Activated naive CD8-positive, alpha-beta T cell treated with anti-CD3 and anti-CD28 coated beads, Interleukin-2, amount 50 U/mL, for 24 hours (primary cell): ENCODE data around the gene COL2A1.

Experiments
- ATAC-seq: fragments of 150-1000 bp; cut with Tn5 transposase; one replicate; pipeline ENCODE4 v1.10.0; 2021
- DNase-seq: peaks from one replicate; pipeline ENCODE4 v3.0.0; 2021
- H3K27ac Mint-ChIP-seq: one replicate; pipeline ENCODE4 v1.8.0; 2021; ENCODE audit warnings: mild to moderate bottlenecking, mixed read lengths
- H3K27me3 Mint-ChIP-seq: one replicate; pipeline ENCODE4 v1.8.0; 2021; ENCODE audit warnings: mixed read lengths
- H3K36me3 Mint-ChIP-seq: one replicate; pipeline ENCODE4 v1.8.0; 2021; ENCODE audit warnings: low read depth, mixed read lengths
- H3K4me1 Mint-ChIP-seq: one replicate; pipeline ENCODE4 v1.8.0; 2021; ENCODE audit warnings: mixed read lengths
- H3K4me3 Mint-ChIP-seq: one replicate; pipeline ENCODE4 v1.8.0; 2021; ENCODE audit warnings: mild to moderate bottlenecking, moderate library complexity, mixed read lengths
- H3K9me3 Mint-ChIP-seq: one replicate; pipeline ENCODE4 v1.8.0; 2021; ENCODE audit warnings: mixed read lengths

The COL2A1 gene

DNA sequence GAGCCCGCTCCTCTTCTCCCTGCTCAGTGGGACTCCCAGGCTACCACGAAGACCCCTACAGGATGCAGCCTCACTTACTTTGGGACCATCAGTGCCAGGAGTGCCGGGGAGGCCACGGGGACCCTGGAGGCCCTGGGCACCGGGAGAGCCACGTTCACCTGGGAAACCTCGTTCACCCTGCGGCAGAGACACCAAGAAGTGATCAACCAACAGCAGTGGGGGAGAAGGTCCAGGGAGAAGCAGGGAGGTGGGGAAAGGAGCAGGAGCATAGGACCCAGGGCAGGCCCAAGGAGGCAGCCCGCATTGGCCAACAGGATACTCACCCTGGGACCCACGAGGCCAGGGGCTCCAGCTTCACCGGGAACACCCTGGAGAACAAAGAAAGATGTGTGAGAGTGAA lies 21.5 kb downstream of the COL2A1 start:
- ATAC-seq = no peak
- no peak overlapping the region for H3K27ac Mint-ChIP-seq
- peaks cover 5% of the 10 kb centered on the region for H3K27me3 Mint-ChIP-seq
- no peak overlapping the region for H3K4me3 Mint-ChIP-seq
- no peaks in the 10 kb centered on the region for H3K36me3 Mint-ChIP-seq
- no peak for DNase-seq
- no peaks in the 10 kb centered on the region for H3K9me3 Mint-ChIP-seq
- H3K4me1 Mint-ChIP-seq = no peaks in the 10 kb centered on the region

DNA sequence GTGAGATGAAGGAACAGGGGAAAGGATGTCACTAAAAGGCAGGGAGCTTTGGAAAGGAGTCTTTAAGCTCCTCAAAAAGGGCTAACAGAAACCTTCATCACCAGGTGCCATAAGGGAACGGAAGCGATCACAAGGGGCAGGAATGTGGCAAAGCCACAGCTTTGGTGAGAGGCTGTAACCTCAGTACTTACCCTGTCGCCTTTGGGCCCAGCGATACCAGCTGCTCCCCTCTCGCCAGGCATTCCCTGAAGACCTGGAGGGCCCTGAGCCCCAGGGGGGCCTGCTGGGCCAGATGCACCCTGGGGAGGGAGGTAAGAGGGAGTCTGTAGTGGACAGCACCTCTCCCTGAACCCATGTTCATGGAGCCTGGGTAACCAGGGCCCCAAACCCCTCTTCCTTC lies 22.0 kb downstream of the COL2A1 start:
- Mint-ChIP-seq H3K4me1 (no peaks in the 10 kb centered on the region), H3K27ac (no peak overlapping the region), H3K4me3 (no peak overlapping the region), H3K36me3 (no peaks in the 10 kb centered on the region), H3K9me3 (no peaks in the 10 kb centered on the region), H3K27me3 (peaks cover 5% of the 10 kb centered on the region)
- ATAC-seq (no peak), DNase-seq (no peak)

DNA sequence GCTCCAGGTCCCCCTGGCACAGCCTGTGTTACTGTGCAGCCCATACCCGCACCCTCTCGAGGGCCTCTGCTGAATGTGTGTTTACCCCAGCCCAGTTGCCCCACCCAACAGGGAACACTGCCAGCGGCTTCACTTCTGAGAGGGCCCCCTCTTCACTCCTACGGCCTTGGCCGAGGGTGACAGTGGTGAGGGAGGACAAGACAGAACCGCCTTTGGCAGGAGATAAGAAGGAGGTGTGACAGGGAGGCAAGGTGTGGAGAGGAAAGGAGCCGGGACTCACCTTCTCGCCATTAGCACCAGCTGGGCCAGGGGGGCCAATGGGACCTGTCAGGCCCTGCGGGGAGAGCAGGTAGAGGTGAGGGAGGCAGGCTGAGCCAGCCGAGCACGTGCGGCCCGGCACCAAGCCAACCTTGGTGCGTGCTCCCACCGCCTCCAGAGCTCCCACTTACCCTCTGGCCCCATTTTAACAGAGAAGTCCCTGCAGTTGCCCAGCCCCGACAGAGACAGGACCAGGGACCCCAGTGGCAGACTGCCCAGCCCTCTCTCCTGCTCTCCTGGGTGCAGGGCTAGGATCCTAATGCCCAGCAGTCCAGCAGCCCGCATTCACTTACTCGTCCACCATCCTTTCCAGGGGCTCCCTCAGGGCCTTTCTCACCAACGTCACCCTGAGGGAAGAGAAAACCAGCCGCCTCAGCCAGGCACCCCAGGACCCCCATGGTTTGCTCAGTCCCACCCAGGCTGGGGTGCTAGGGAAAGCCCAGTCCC lies 22.6 kb downstream of the COL2A1 start:
- H3K4me1 Mint-ChIP-seq = no peaks in the 10 kb centered on the region
- no peak overlapping the region for H3K4me3 Mint-ChIP-seq
- H3K36me3 Mint-ChIP-seq = no peaks in the 10 kb centered on the region
- DNase-seq (no peak), ATAC-seq (no peak)
- no peak overlapping the region for H3K27ac Mint-ChIP-seq
- peaks cover 5% of the 10 kb centered on the region for H3K27me3 Mint-ChIP-seq
- no peaks in the 10 kb centered on the region for H3K9me3 Mint-ChIP-seq

DNA sequence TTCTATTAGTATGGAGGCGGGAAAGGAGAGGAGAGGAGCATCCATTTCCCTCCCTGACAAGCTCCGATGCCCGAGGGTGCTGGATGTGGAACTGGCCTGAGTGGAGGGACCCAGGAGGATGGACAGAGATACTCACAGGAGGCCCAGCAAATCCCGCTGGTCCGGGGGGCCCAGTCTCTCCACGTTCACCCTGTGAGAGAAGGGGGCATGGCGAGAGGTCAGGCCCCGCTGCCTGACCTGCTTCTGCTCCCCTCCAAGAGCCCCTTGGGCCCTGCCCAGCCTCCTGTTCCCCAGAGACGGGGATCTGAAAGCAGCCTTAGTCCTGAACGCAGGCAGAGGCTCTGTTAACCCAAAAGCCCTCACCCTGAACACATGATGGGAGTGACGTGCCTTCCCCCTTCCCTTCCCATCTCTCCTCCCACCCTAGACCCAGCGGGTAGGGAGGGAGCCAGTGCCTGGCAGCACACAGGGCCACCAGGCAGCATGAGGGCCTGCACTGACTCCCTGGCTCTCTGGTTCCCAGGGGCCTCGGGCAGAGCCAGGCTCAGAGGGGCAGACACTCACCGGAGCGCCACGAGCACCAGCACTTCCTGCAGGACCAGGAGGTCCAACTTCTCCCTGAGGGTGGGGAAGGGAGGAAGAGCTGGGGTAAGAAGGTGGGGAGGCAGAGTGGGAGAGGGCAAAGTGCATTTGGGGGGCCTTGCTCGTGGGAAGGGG lies 23.3 kb downstream of the COL2A1 start:
- Mint-ChIP-seq H3K27me3 (peaks cover 5% of the 10 kb centered on the region), H3K4me1 (no peaks in the 10 kb centered on the region), H3K9me3 (no peaks in the 10 kb centered on the region), H3K27ac (no peak overlapping the region), H3K4me3 (no peak overlapping the region), H3K36me3 (no peaks in the 10 kb centered on the region)
- ATAC-seq (no peak), DNase-seq (no peak)

DNA sequence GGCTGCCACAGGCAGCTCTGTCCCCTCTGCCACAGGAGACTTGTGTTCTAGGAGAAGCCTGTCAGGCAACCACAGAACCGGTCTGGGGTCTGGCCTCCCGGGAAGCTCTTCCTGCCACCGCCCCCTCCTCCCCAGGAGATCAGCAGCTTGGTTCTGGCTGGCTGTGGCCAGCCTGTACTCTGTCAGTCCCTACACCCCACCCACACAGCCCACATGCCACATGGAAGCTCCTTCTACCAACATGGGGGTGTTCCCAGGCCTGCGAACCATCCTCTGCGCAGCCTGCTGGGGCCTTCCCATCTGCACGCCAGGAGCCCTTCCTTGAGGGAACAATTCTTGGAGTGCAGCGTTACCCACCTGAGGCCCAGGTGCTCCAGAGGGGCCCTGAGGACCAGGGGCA lies 24.1 kb downstream of the COL2A1 start:
- no peak overlapping the region for H3K4me3 Mint-ChIP-seq
- H3K4me1 Mint-ChIP-seq = no peaks in the 10 kb centered on the region
- no peaks in the 10 kb centered on the region for H3K36me3 Mint-ChIP-seq
- no peaks in the 10 kb centered on the region for H3K9me3 Mint-ChIP-seq
- ATAC-seq (no peak), DNase-seq (no peak)
- no peak overlapping the region for H3K27ac Mint-ChIP-seq
- peaks cover 4% of the 10 kb centered on the region for H3K27me3 Mint-ChIP-seq

DNA sequence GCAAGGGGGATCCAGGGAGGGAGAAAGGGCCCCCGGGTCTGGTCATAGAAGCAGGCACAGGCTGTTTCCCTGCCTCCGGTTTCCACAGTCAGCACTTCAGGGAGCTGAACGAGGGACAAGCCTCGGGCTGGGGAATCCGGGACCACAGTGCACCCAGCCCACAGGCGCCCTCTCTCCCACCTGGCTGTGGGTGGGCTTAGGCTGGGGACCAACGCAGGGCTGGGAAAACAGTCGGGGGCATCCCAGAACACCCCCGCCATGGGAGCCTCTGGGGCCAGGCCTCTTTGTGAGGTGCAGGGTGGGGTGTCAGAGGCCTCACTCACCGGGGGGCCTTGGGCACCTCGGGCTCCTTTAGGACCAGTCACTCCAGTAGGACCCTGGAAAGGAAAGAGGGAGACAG lies 24.6 kb downstream of the COL2A1 start:
- H3K36me3 Mint-ChIP-seq = no peaks in the 10 kb centered on the region
- ATAC-seq = no peak
- H3K27me3 Mint-ChIP-seq = peaks cover 1% of the 10 kb centered on the region

DNA sequence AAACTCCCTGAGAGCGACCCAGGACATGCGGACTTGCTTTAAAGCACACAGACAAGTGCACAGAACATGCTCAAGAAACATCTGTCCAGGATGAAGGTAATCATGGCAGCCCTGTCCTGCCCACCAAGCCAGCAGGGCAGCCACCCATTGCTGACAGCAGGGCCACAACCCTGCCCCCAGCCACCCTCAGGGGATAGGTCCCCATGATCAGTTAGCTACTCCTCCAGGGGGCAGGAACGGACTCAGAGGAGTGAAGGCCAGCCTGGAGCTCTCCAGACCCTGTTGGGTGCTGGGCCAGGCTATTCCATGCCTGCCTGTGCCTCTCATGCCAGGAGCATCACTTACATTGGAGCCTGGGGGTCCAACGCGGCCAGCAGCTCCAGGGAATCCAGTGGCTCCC lies 25.1 kb downstream of the COL2A1 start:
- ATAC-seq (no peak), DNase-seq (no peak)
- no peak overlapping the region for H3K4me3 Mint-ChIP-seq
- no peak overlapping the region for H3K27ac Mint-ChIP-seq
- H3K36me3 Mint-ChIP-seq = no peaks in the 10 kb centered on the region
- H3K4me1 Mint-ChIP-seq = no peaks in the 10 kb centered on the region
- H3K27me3 Mint-ChIP-seq = peaks cover 1% of the 10 kb centered on the region
- no peaks in the 10 kb centered on the region for H3K9me3 Mint-ChIP-seq

More for the DNA sequence above, 24.6 kb downstream of the COL2A1 start:
- DNase-seq = no peak
- no peaks in the 10 kb centered on the region for H3K9me3 Mint-ChIP-seq
- no peak overlapping the region for H3K27ac Mint-ChIP-seq
- H3K4me1 Mint-ChIP-seq = no peaks in the 10 kb centered on the region
- H3K4me3 Mint-ChIP-seq = no peak overlapping the region

DNA sequence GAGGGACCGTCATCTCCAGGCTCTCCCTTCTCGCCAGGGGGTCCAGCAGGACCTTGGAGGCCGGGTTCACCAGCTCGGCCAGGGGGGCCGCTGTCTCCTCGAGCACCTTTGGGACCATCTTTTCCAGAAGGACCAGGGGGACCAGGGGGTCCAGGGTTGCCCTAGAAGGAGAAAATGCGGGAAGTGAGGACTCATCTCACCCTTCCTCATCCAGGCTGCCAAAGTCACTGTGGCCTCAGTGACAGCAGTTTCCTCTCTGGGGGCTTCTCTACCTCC lies 25.7 kb downstream of the COL2A1 start:
- DNase-seq = no peak
- Mint-ChIP-seq H3K9me3 (no peaks in the 10 kb centered on the region), H3K36me3 (no peaks in the 10 kb centered on the region), H3K27me3 (peaks cover 1% of the 10 kb centered on the region), H3K27ac (no peak overlapping the region), H3K4me1 (no peaks in the 10 kb centered on the region), H3K4me3 (no peak overlapping the region)
- no peak for ATAC-seq

DNA sequence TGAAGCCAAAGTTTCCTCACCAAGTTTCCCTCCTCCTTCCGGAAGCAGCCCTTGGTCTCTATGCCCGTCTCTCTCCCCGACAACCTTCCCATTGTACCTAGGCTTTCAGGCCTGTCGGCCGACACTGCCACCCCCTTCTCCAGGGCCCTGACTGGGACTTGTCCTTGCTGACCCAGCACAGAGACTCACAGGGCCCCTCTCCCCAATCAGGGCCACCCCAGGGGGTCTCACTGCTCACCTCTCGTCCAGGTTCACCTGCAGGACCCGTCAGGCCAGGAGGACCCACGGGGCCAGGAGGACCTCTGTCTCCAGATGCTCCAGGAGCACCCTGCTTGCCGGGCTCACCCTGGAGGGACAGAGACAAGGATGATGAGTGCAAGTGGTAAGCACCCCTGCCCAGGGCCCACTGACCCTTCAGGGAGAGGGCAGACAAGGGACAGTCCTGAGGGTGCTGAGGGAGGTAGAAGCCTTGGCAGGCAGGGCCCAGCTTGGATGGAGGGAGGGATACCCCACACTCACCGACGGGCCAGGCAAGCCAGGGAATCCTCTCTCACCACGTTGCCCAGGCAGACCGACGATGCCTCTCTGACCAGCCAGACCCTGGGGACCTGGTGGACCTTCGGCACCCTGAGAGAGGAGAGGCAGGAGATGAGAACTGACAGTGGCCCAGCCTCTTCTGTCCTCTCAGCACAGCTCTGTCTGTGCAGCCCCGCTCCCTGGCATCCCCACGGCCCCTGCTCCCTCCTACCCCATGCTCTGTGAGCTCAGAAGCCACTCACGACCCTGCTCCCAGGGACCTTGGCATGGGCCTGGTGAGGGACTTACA lies 26.3 kb downstream of the COL2A1 start:
- no peaks in the 10 kb centered on the region for H3K9me3 Mint-ChIP-seq
- H3K4me1 Mint-ChIP-seq = no peaks in the 10 kb centered on the region
- H3K27ac Mint-ChIP-seq = no peak overlapping the region
- H3K4me3 Mint-ChIP-seq = no peak overlapping the region
- ATAC-seq = no peak
- no peaks in the 10 kb centered on the region for H3K27me3 Mint-ChIP-seq
- H3K36me3 Mint-ChIP-seq = no peaks in the 10 kb centered on the region
- no peak for DNase-seq

DNA sequence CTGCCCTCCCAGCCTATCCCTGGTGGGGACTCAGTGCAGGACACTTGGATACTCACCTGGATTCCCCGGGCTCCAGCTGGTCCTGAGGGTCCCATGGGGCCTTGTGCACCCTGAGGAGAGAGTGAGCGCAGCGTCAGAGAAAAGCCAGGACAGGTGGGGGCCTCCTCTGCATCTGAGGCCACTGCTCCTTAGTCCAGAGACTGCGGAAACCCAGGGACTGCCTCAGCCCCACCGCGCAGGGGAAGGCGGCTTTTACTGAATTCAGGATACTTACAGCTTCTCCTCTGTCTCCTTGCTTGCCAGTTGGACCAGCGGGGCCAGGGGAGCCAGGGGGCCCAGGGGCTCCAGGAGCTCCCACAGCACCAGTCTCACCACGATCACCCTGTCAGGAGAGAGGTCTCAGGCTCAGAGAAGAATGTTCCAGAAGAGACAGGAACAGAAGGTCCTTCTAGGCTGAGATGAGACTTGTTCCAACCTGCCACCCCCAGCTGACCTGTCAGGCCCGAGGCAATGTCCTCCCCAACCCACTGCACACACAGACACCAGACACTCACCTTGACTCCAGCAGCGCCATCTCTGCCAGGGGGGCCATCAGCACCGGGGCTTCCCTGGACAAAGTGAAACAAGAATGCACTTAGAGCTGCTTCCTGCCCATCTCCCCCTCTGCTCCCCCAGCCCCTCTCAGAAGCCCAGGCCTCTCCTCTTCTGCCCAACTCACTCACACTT lies 27.1 kb downstream of the COL2A1 start:
- DNase-seq = no peak
- Mint-ChIP-seq H3K36me3 (no peaks in the 10 kb centered on the region), H3K27me3 (no peaks in the 10 kb centered on the region), H3K4me3 (no peak overlapping the region), H3K27ac (no peak overlapping the region), H3K9me3 (no peaks in the 10 kb centered on the region), H3K4me1 (no peaks in the 10 kb centered on the region)
- no peak for ATAC-seq

DNA sequence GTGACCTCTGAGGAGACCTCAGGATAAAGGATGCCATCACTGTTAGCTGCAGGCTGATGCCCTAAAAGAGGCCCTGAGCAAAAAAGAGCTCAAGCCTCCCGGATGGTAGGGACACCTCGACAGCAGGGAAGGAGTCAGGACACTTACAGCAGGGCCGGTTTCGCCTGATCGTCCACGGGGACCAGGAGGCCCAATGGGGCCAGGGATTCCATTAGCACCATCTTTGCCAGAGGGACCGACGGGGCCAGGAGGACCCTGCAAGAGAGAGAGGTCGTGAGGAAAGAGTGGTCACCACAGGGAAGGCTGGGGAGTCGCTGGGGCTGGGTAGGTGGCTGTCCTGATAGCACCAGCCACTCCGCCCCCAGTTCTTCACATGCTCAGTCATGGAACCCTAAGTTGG lies 28.5 kb downstream of the COL2A1 start:
- DNase-seq = no peak
- Mint-ChIP-seq H3K27me3 (no peaks in the 10 kb centered on the region), H3K9me3 (no peaks in the 10 kb centered on the region), H3K4me3 (no peak overlapping the region), H3K27ac (no peak overlapping the region), H3K4me1 (no peaks in the 10 kb centered on the region), H3K36me3 (no peaks in the 10 kb centered on the region)
- no peak for ATAC-seq

DNA sequence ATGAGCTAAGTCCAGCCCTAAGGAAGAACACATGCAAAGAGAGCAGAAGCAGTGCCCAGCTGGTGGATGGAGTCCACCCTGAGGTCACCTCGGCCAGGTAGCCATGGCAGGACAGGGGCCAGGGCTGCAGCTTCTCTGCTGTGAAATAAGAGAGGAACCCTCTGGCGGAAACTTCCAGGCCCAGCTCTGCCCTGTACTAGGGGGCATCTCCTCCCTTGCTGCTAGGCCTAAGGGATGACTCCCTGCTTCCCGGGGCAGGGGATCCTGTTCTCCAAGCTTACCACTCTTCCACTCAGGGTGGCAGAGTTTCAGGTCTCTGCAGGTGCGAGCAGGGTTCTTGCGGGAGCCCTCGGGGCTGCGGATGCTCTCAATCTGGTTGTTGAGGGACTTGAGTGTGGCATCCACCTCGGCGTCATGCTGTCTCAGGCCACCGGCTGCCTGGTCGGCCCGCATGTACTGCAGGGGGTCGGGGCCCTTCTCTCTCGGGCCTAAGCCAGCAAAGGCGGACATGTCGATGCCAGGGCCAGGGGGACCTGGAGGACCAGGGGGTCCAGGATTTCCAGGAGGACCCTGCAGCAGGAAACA lies 29.1 kb downstream of the COL2A1 start:
- ATAC-seq (no peak), DNase-seq (no peak)
- Mint-ChIP-seq H3K27me3 (no peaks in the 10 kb centered on the region), H3K4me1 (no peaks in the 10 kb centered on the region), H3K27ac (no peak overlapping the region), H3K4me3 (no peak overlapping the region), H3K9me3 (no peaks in the 10 kb centered on the region), H3K36me3 (no peaks in the 10 kb centered on the region)

DNA sequence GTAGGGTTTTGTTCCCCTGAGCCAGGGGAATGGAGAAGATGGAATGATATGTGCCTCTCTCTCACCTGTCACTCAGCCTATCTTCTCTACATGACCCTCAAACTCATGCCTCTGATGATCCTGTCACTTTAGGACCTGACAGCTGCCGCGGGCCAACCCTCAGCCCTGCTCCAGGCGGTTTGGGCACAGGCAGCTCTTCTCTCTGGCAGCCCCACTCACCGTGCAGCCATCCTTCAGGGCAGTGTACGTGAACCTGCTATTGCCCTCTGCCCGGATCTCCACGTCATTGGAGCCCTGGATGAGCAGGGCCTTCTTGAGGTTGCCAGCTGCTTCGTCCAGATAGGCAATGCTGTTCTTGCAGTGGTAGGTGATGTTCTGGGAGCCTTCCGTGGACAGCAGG lies 30.4 kb downstream of the COL2A1 start:
- H3K27ac Mint-ChIP-seq = no peak overlapping the region
- no peak overlapping the region for H3K4me3 Mint-ChIP-seq
- no peaks in the 10 kb centered on the region for H3K9me3 Mint-ChIP-seq
- H3K4me1 Mint-ChIP-seq = no peaks in the 10 kb centered on the region
- no peaks in the 10 kb centered on the region for H3K27me3 Mint-ChIP-seq
- no peak for DNase-seq
- H3K36me3 Mint-ChIP-seq = no peaks in the 10 kb centered on the region
- ATAC-seq = no peak

DNA sequence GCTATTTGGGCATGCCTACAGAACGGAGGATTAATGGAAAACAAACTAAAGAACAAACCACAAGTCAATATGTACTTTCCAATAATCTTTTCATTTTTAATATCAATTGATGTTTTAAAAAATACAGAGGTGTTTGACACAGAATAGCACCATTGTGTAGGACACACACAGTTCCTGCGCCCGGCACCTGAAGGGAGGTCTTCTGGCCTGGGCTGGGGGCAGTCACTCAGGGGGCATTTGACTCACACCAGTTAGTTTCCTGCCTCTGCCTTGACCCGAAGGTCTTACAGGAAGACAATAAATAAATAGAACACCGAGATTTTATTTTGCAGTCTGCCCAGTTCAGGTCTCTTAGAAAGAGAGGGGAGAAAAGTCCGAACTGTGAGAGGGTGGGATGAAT lies 31.4 kb downstream of the COL2A1 start:
- Mint-ChIP-seq H3K4me1 (no peaks in the 10 kb centered on the region), H3K27ac (no peak overlapping the region), H3K36me3 (peaks cover 6% of the 10 kb centered on the region), H3K27me3 (no peaks in the 10 kb centered on the region), H3K4me3 (no peak overlapping the region), H3K9me3 (no peaks in the 10 kb centered on the region)
- DNase-seq (no peak), ATAC-seq (no peak)
